ENCODE measurements around the gene GAS2. TPM values are rescaled to one million over a fixed set of nuclear protein-coding genes. Genes with fewer than 3 reads are reported as not detected.

GAS2 gene
- total and polyA plus RNA-seq, 2 donors (not counting 3 experiments of a cell fraction or from before 2014, with no cell fraction given) = 0.54 to 0.88 TPM

DNA sequence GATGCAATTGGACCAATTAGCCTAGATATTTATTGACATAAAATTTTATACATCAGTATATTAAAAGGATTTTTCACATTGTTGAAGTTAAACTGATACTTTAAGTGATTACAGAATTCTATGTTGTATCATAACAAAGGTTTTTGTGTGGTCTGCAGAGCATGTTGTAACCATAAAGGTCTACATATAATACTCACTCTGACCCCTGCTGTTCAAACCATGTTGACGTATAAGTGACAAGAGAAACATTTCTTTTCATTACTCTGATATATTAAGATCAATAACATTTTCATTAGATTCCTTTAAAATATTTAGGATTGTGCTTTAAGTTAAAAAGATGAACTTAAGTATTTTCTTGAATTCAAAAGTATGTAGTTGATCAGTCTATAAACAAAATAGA is 63.9 kb downstream of the GAS2 start:
- FAIRE-seq (no peak), DNase-seq (ENCODE audit: low read depth, low spot score) (peak; percentile 39)
- no peak overlapping the region for H3K27ac ChIP-seq (ENCODE audit: insufficient read depth, low read depth, low read length)
- no peaks in the 10 kb centered on the region for H3K9me3 ChIP-seq (replicated peaks; ENCODE audit: control insufficient read depth, insufficient read depth, low read length)
- no peaks in the 10 kb centered on the region for H4K20me1 ChIP-seq (replicated peaks; ENCODE audit: control insufficient read depth, extremely low read depth, insufficient read depth, low read length)
- TF ChIP-seq MYC (IDR thresholded peaks at IDR 0.05; ENCODE audit: low read depth, low read length) (no peak), CTCF (IDR thresholded peaks at IDR 0.05; ENCODE audit: extremely low read depth in 1 of 2, insufficient read depth in 1 of 2, low read depth in 1 of 2, low read length in 2 of 2) (no peak), EZH2 (IDR thresholded peaks at IDR 0.05; ENCODE audit: borderline replicate concordance, low read depth, low read length, severe bottlenecking) (no peak), POLR2AphosphoS5 (IDR thresholded peaks at IDR 0.05; ENCODE audit: insufficient read depth, low read depth, low read length) (no peak), POLR2A (IDR thresholded peaks at IDR 0.05; ENCODE audit: low read depth, low read length) (no peak), JUN (IDR thresholded peaks at IDR 0.05; ENCODE audit: borderline replicate concordance, insufficient read depth, insufficient read length, low read depth) (no peak), GATA2 (IDR thresholded peaks at IDR 0.05; ENCODE audit: insufficient read depth, insufficient read length, low read depth, low read length) (no peak), FOS (IDR thresholded peaks at IDR 0.05; ENCODE audit: borderline replicate concordance, insufficient read depth, low read length) (no peak), MAX (IDR thresholded peaks at IDR 0.05; ENCODE audit: insufficient read depth, insufficient read length) (no peak)
- intact Hi-C loops (cut with micrococcal nuclease) = no loop called here
- no peaks in the 10 kb centered on the region for H3K27me3 ChIP-seq (ENCODE audit: control insufficient read depth in 2 of 2, insufficient read depth in 2 of 2, low read length in 2 of 2)
- H2AFZ ChIP-seq (ENCODE audit: low read depth, low read length) = no peak overlapping the region
- H3K9me1 ChIP-seq (replicated peaks; ENCODE audit: control insufficient read depth, extremely low read depth, insufficient read depth, low read length) = no peaks in the 10 kb centered on the region
- BruUV-seq (replicated peaks) = no TSS peak
- H3K4me1 ChIP-seq (ENCODE audit: control insufficient read depth, extremely low read depth, insufficient read depth, low read length) = peaks cover 10% of the 10 kb centered on the region
- ChIA-PET CTCF (interaction anchor here (0.6 to 2.0 kb wide), 7 partner anchors 11 to 305 kb away, joined by 3 to 12 read pairs (median 3); no protein-coding TSS in a partner anchor), POLR2A (no interaction called here)
- H3K4me2 ChIP-seq (ENCODE audit: insufficient read depth, low read length) = no peak overlapping the region
- H3K79me2 ChIP-seq (ENCODE audit: control insufficient read depth, insufficient read depth, low read length) = no peaks in the 10 kb centered on the region
- dilution Hi-C loops (cut with MboI; ENCODE audit: extremely low pct_ligation_motif_present, low sequenced_read_pairs) = no loop called here
- no peak overlapping the region for H3K4me3 ChIP-seq (replicated peaks in 1 of 3; ENCODE audit: insufficient read depth in 1 of 3, low read depth in 1 of 3, low read length in 3 of 3)
- H3K9ac ChIP-seq (replicated peaks; ENCODE audit: extremely low read depth, insufficient read depth, low read length) = no peak overlapping the region
- H3K36me3 ChIP-seq (ENCODE audit: control insufficient read depth in 2 of 2, extremely low read depth in 1 of 2, insufficient read depth in 2 of 2, low read length in 2 of 2) = no peaks in the 10 kb centered on the region
